ENCODE measurements around the gene TTLL4.

DNA sequence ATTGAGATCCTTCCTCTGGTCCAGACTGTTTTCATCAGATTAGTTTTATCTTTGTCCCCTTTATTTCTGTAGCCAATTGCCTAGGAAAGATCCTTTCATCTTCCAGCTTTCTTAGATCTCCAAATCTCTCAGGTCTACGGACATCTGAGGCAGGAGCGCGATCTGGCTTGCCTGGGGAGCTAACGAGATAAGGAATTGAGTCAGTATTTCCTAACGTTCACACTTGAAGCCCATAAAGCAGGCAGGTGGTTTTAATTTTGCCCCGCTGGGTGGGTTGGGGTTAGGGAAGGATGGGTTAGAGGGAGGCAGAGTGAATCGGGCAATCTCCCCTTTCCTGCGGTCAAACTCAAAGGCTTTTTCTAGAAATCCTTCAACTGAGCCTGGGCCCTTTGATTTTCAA lies 727 bp upstream of the TTLL4 start:
- TF ChIP-seq, protein P1, sequence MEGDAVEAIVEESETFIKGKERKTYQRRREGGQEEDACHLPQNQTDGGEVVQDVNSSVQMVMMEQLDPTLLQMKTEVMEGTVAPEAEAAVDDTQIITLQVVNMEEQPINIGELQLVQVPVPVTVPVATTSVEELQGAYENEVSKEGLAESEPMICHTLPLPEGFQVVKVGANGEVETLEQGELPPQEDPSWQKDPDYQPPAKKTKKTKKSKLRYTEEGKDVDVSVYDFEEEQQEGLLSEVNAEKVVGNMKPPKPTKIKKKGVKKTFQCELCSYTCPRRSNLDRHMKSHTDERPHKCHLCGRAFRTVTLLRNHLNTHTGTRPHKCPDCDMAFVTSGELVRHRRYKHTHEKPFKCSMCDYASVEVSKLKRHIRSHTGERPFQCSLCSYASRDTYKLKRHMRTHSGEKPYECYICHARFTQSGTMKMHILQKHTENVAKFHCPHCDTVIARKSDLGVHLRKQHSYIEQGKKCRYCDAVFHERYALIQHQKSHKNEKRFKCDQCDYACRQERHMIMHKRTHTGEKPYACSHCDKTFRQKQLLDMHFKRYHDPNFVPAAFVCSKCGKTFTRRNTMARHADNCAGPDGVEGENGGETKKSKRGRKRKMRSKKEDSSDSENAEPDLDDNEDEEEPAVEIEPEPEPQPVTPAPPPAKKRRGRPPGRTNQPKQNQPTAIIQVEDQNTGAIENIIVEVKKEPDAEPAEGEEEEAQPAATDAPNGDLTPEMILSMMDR (IDR thresholded peaks at IDR 0.05) = no peak
- TF ChIP-seq POLR2A (IDR thresholded peaks at IDR 0.05) (no peak), POLR2AphosphoS5 (IDR thresholded peaks at IDR 0.05) (no peak)

Measured in breast epithelium (tissue), 3 donors.